ENCODE measurements around the gene DERA. TPM values are rescaled to one million over a fixed set of nuclear protein-coding genes. Genes with fewer than 3 reads are reported as not detected.

The DERA gene
- polyA plus RNA-seq, 3 donors, result 16.2 to 84.2 (median 83.6) TPM

DNA sequence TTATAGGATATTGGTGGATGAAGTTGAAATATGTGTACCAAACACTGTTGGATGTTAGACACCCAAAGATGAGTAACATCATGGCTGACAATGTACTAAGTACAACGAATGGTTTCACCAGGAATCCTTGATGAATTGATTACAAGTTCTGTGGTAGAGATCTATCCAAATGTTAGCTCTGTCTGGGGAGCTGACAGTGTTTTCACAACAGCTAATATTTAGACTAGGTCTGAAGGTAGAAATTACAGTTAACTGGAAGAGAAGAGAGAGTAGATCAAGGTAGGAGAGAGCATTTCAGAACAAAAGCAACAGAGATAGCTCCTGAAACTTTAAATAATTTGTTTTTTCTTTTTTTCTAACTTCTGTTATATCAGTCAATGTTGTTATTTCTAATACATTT lies 44.9 kb downstream of the DERA start:
- Histone ChIP-seq H3K79me2 (ENCODE audit: insufficient read depth, low read length) (no peaks in the 10 kb centered on the region), H3K27me3 (ENCODE audit: control insufficient read depth in 2 of 2, insufficient read depth in 2 of 2, low read length in 2 of 2) (no peaks in the 10 kb centered on the region), H4K20me1 (ENCODE audit: insufficient read depth, low read length) (peaks cover 4% of the 10 kb centered on the region), H3K36me3 (replicated peaks in 1 of 2; ENCODE audit: control insufficient read depth in 1 of 2, insufficient read depth in 2 of 2, low read length in 2 of 2) (peaks cover 20 to 41% of the 10 kb centered on the region in 2 donors), H3K9me3 (replicated peaks in 1 of 2; ENCODE audit: control insufficient read depth in 1 of 2, insufficient read depth in 1 of 2, low read length in 2 of 2) (no peaks in the 10 kb centered on the region), H2AFZ (ENCODE audit: insufficient read depth, low read depth, low read length, poor library complexity, severe bottlenecking) (no peak overlapping the region), H3K4me3 (replicated peaks in 1 of 3; ENCODE audit: low read depth in 2 of 3, low read length in 3 of 3) (no peak overlapping the region), H3K4me2 (replicated peaks; ENCODE audit: extremely low read depth, low read length, poor library complexity, severe bottlenecking) (no peak overlapping the region), H3K9ac (ENCODE audit: insufficient read depth, low read length, poor library complexity, severe bottlenecking) (no peak overlapping the region), H3K4me1 (ENCODE audit: control insufficient read depth in 1 of 2, insufficient read depth in 2 of 2, low read length in 2 of 2) (no peaks in the 10 kb centered on the region), H3K27ac (ENCODE audit: low read depth in 1 of 2, low read length in 2 of 2) (no peak overlapping the region)
- DNase-seq, result no peak
- peaks cover 0 to 2% (median 0%) of the 10 kb centered on the region in 3 donors for H3K27me3 Mint-ChIP-seq (ENCODE audit: low read depth in 3 of 3)
- intact Hi-C loops (cut with micrococcal nuclease), result no loop called here
- TF ChIP-seq, protein P1, sequence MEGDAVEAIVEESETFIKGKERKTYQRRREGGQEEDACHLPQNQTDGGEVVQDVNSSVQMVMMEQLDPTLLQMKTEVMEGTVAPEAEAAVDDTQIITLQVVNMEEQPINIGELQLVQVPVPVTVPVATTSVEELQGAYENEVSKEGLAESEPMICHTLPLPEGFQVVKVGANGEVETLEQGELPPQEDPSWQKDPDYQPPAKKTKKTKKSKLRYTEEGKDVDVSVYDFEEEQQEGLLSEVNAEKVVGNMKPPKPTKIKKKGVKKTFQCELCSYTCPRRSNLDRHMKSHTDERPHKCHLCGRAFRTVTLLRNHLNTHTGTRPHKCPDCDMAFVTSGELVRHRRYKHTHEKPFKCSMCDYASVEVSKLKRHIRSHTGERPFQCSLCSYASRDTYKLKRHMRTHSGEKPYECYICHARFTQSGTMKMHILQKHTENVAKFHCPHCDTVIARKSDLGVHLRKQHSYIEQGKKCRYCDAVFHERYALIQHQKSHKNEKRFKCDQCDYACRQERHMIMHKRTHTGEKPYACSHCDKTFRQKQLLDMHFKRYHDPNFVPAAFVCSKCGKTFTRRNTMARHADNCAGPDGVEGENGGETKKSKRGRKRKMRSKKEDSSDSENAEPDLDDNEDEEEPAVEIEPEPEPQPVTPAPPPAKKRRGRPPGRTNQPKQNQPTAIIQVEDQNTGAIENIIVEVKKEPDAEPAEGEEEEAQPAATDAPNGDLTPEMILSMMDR (IDR thresholded peaks at IDR 0.05), result no peak
- WGBS (ENCODE audit: insufficient coverage), result no CpG with 5 or more reads among the region's 1 CpG
- H3K9me3 Mint-ChIP-seq, result no peaks in the 10 kb centered on the region
- no peak overlapping the region for H3K27ac Mint-ChIP-seq
- H3K4me3 Mint-ChIP-seq, result no peak overlapping the region
- no peaks in the 10 kb centered on the region for H3K4me1 Mint-ChIP-seq
- H3K36me3 Mint-ChIP-seq, result peaks cover 34 to 44% of the 10 kb centered on the region in 2 donors

DNA sequence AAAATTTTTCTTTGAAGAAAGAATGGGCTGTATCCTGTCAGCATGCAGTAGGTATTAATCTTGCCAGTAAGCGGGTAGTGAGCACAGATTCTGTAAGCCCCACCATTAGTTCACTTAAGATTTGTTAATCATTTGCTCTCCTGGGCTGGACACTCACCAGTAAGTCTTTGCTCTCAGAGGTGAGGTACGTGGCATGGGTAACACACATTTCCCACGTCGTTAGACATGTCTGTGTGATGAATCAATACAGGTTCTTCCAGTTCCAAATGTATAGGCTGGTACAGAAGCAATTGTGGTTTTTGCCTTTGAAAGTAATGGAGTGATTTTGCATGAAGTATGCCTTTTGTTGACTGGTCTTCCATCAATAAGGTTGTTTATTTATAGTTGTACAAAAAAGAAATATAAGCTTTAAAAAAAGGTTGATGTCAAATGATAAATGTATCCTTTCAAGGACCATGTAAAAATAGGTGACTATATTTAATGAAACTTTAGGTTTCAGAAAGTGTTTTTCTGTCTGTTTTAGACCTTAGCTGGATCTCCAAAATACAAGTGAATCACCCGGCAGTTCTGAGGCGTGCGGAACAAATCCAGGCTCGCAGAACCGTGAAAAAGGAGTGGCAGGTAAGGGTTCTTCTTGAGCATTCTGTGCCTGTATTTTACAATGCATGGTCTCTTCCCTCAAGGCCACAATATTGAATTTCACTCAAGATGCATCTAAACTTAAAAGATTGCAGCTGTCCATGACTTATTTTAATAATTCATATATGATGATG lies 45.5 kb downstream of the DERA start:
- Histone ChIP-seq H3K79me2 (ENCODE audit: insufficient read depth, low read length) (no peaks in the 10 kb centered on the region), H4K20me1 (ENCODE audit: insufficient read depth, low read length) (peaks cover 4% of the 10 kb centered on the region), H3K9ac (ENCODE audit: insufficient read depth, low read length, poor library complexity, severe bottlenecking) (no peak overlapping the region), H3K4me3 (replicated peaks in 1 of 3; ENCODE audit: low read depth in 2 of 3, low read length in 3 of 3) (no peak overlapping the region), H3K4me1 (ENCODE audit: control insufficient read depth in 1 of 2, insufficient read depth in 2 of 2, low read length in 2 of 2) (no peaks in the 10 kb centered on the region), H3K4me2 (replicated peaks; ENCODE audit: extremely low read depth, low read length, poor library complexity, severe bottlenecking) (no peak overlapping the region), H2AFZ (ENCODE audit: insufficient read depth, low read depth, low read length, poor library complexity, severe bottlenecking) (no peak overlapping the region), H3K27me3 (ENCODE audit: control insufficient read depth in 2 of 2, insufficient read depth in 2 of 2, low read length in 2 of 2) (no peaks in the 10 kb centered on the region), H3K36me3 (replicated peaks in 1 of 2; ENCODE audit: control insufficient read depth in 1 of 2, insufficient read depth in 2 of 2, low read length in 2 of 2) (peaks cover 20 to 44% of the 10 kb centered on the region in 2 donors), H3K27ac (ENCODE audit: low read depth in 1 of 2, low read length in 2 of 2) (no peak overlapping the region), H3K9me3 (replicated peaks in 1 of 2; ENCODE audit: control insufficient read depth in 1 of 2, insufficient read depth in 1 of 2, low read length in 2 of 2) (no peaks in the 10 kb centered on the region)
- 98% methylated on average over 7 of the region's 9 CpGs for WGBS (ENCODE audit: insufficient coverage)
- peaks cover 0 to 2% (median 0%) of the 10 kb centered on the region in 3 donors for H3K27me3 Mint-ChIP-seq (ENCODE audit: low read depth in 3 of 3)
- H3K27ac Mint-ChIP-seq, result no peak overlapping the region
- TF ChIP-seq, protein P1 (IDR thresholded peaks at IDR 0.05), result no peak
- no peaks in the 10 kb centered on the region for H3K4me1 Mint-ChIP-seq
- DNase-seq, result no peak
- H3K4me3 Mint-ChIP-seq, result no peak overlapping the region
- intact Hi-C loops (cut with micrococcal nuclease), result no loop called here
- H3K9me3 Mint-ChIP-seq, result no peaks in the 10 kb centered on the region
- peaks cover 38 to 50% of the 10 kb centered on the region in 2 donors for H3K36me3 Mint-ChIP-seq

Measured in CD14-positive monocyte (primary cell).